Measurements from ENCODE around the gene EXOSC7. TPM values are rescaled to one million over a fixed set of nuclear protein-coding genes. Genes with fewer than 3 reads are reported as not detected.
"Not testable (repeated sequence)": the region's sequence is repeated elsewhere in the genome, so short reads cannot be mapped to it uniquely, and the experiment has no call there.

The EXOSC7 gene
- total RNA-seq, 1 experiment from 2014 or later = 52.0 TPM

DNA sequence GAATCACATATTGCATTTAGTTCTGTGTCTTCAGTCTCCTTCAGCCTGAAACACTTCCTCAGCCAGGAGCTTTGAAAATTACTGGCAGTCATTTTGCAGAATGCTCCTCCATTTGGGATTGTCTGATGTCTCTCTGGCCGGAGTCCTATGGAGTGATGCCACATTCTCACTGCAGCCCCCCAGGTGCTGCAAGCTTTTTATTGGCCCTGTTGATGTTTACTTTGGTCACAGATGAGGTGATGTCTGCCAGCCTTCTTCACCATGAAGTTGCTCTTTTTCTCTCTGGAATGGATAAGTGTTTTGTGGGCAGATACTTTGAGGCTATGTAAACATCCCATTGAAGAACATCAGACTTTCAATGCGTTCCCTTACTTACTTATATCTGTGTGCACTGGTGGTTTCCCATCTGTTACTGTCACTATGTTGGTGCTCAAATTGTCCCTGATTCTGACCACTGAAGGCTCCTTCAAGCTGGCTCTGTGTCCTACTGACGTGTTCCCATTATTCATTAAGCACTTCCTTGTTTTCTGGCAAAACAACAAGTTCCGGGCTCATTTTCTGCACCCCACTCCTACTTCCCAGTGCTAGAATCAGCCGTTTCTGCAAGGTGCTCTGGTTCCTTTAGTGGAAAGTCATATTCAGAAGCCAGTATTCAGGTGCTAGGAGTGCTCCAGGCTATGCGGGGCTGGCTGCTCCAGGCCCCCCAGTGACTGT is 48.7 kb downstream of the EXOSC7 start:
- DNase-seq (ENCODE audit: low read depth) = no peak

- peak; percentile 87 for DNase-seq (ENCODE audit: low read depth)
These were observed 50.0 kb downstream of the EXOSC7 start, which contains the start of gene CLEC3B for GRCh38 chr3:45026038-45026437. Gene CLEC3B, plus strand, starts transcription at chr3:45026303. Its CDS starts 60 bp downstream, at chr3:45026363.

- peak; percentile 77 for DNase-seq (ENCODE audit: low read depth)
These were observed 50.9 kb downstream of the EXOSC7 start for GRCh38 chr3:45026957-45027356.

DNA sequence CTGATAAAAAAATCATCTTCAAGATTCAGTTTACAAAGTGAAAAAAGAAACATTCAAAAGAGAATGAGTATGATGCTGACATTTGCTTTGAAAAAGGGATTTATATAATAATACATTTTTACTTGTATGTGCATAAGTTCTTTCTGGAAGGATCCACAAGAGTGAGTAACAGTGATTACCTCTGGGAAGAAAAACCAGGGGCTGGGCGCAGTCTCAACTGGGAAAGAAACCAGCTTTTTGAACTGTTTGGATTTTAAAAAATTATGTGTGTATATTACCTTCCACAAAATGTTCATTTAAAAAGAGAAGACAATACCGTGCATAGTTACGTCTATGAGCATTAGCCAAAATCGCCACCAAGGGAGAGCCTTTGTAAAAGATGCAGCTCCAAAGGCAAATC is 51.4 kb downstream of the EXOSC7 start:
- no peak for DNase-seq (ENCODE audit: low read depth)

DNA sequence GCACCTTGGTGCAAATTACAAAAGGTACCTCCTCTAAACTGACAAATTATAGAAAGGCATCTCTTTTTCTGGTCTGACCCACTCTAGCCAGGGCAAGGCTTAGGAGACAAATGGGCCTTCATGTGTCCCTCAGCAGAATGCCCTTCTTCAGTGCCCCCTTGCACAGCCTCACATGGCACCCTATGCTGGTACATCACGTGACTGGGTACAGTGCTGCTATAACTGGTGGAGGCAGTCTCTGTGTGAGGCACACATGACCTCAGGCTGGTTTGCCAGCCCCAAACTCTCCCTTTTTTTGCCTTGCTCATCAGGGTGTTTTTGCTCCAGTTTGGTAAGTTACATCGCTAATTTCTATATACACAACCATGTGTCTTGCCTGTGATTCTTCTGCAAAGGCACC is 53.2 kb downstream of the EXOSC7 start:
- DNase-seq (ENCODE audit: low read depth) = no peak

DNA sequence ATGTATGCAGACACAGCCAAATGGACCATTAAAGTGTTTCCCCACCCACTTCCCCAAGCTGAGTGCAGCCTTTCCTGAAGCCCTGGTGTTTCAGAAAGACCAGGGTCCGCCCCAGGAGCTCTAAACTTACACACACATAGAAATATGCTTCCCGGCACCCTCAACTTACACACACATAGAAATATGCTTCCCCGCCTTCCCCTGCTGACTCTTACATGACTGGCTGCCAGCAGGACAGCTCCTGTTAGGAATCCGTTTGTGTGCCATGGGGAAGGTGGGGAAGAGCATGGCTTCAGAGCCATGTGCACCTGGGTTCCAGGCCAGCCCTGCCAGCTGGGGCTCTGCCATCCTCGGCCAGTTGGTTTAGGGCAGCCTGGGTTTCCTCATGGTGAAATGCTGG is 53.6 kb downstream of the EXOSC7 start:
- DNase-seq (ENCODE audit: low read depth) = no peak

- DNase-seq (ENCODE audit: low read depth) = no peak
These were observed 55.5 kb downstream of the EXOSC7 start for GRCh38 chr3:45031531-45031930.

DNA sequence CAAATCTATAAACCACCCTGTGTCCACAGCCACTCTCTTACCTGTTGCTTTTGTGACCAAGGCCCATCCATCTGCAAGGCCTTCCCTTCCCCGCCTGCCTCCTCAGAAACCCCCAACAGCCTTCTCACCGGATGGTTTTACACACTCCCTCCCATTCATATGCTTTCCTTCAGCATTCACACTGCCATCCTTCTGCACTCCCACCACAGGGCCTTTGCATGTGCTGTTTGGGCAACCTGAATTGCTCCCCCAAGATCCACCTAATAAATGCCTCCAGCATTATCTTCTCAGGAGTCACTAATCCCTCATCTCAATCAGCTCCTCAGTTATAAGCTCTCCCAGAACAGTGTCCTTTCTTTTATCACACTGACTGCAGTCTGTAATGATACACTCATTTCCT is 56.1 kb downstream of the EXOSC7 start:
- no peak for DNase-seq (ENCODE audit: low read depth)

DNA sequence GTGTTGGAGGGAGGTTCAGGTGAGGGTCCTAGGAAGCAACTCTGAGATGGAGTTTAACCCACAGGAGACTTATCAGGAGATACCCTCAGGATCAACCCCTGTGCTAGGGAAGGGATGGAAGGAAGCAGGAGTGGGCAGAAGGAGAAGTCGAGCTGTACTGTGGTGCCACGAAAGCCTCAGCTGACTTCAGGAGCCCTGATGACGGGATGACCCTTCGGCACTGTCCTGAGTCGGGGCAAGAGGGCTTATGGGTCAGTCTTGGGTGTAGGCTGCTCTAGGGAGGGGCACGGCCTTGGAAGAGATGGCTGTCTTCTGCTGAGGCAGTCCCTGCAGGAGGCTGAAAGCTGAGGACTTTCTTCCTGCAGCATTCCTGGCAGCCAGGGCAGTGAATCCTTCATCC is 57.7 kb downstream of the EXOSC7 start:
- DNase-seq (ENCODE audit: low read depth) = no peak

DNA sequence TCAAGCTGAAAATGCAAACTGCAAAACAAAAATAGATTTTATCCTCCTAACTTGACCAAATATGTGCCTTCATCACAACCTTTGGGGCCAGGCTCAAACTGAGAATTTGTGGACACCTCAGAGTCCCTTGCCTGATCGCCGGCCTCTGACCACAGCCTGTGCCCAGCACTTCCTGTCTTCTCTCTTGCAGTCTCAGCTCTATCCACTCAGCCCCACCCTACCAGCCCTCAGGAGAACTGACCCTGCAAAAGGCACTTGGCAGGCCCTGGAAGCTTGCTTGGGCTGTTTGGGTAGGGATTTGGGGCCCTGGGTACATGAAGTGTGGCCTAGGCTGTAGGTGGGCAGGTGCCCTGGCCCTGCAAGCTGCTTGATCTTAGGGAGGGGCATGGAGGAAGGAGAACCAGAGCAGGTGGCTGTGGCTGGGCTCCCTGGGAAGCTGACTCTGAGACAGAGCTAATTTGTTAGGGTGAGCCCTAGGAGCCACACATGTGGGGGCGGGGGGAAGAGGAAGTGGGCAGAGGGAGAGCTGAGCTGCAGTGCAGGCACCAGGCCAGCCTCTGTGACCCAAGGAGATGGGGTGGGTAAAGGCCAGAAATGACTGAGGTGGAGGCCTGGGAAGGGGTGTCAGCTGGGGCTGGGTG is 58.7 kb downstream of the EXOSC7 start:
- peak; percentile 49 for DNase-seq (ENCODE audit: low read depth)

- DNase-seq (ENCODE audit: low read depth) = no peak
These were observed 59.6 kb downstream of the EXOSC7 start for GRCh38 chr3:45035441-45036301.

- DNase-seq (ENCODE audit: low read depth) = peak; percentile 94
These were observed 61.8 kb downstream of the EXOSC7 start for GRCh38 chr3:45037720-45038455.

DNA sequence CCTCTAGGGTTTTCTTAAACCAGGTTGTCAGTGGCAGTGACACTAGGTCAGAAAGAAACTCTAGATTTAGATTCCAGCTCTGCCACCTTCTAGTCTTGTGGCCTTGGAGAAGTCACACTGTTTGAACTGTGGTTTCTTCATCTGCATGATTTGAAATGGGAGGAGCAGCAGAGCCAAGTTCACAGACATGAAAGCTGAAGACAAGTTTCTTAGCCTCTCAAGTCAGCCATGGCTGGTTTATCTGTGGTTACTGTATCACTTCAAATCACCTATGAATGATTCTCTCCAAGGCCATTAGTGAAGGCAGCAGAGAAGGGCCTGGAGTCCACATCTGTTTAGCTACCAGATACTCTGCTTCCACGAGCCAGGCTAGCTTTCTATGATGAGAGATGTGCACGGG is 65.6 kb downstream of the EXOSC7 start:
- no peak for DNase-seq (ENCODE audit: low read depth)

GRCh38 chr3:45042162-45042561 is 66.1 kb downstream of the EXOSC7 start:
- no peak for DNase-seq (ENCODE audit: low read depth)

GRCh38 chr3:45043728-45044299 is 67.8 kb downstream of the EXOSC7 start:
- DNase-seq (ENCODE audit: low read depth) = peak; percentile 95

GRCh38 chr3:45048244-45048643 is 72.2 kb downstream of the EXOSC7 start:
- peak; percentile 51 for DNase-seq (ENCODE audit: low read depth)

GRCh38 chr3:45049807-45050206 is 73.8 kb downstream of the EXOSC7 start:
- no peak for DNase-seq (ENCODE audit: low read depth)

DNA sequence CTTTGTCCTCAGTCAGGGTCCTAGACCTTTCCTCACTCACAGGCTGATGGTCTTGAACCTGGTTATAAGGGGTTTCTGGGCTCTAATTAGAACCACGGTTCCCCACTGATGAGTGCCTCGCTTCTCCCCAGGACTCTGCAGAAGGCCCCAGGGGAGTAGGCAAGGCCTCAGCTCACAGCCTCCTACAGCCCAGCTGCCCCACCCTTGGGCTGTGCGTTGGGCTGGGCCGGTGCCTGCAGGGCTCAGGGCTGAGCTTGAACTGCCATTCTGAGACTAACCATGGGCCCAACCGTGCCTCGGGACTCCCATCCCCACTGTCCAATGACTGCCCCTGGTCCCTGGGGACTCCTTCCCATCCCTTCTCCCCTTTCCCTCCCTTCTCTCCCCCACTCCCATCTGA is 75.6 kb downstream of the EXOSC7 start:
- no peak for DNase-seq (ENCODE audit: low read depth)

- not testable (repeated sequence) for DNase-seq (ENCODE audit: low read depth)
These were observed 77.8 kb downstream of the EXOSC7 start for GRCh38 chr3:45053805-45054195.

- DNase-seq (ENCODE audit: low read depth) = peak; percentile 91
These were observed 78.3 kb downstream of the EXOSC7 start for GRCh38 chr3:45054196-45054857.

DNA sequence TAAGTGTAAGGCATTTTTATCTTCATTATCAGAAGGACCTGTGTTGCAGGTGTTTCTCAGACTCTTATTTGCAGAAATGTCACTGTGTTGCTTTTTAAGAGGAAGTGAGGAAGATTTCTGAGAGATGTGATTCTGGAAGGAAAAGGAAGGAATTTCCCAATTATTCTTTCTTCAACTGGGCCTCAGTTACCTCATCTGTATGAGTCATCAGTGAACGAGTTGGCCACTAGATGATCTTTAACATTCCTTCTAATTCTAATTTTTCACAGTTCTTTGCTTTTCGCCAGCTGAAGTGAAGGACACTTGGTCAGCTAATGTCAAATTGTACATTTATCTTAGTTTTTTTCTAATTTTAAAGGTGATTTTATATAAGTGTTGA is 79.0 kb downstream of the EXOSC7 start:
- DNase-seq (ENCODE audit: low read depth) = peak; percentile 86
